Gastroesophageal sphincter (tissue), 4 donors: ENCODE measurements around the gene RHOXF2. TPM values are rescaled to one million over a fixed set of nuclear protein-coding genes. Genes with fewer than 3 reads are reported as not detected.
"Not testable (repeated sequence)": the region's sequence is repeated elsewhere in the genome, so short reads cannot be mapped to it uniquely, and the experiment has no call there.

Experiments
- ATAC-seq: fragments of 150-250 bp; one replicate; pipeline ENCODE4 v1.9.1; 2016; ENCODE audit warnings: mild to moderate bottlenecking, moderate library complexity
- H3K27ac ChIP-seq, 4 donors: fragments of 200-600 bp; sonication (generic) in 3 of 4; 1 replicate in 3 of 4; 2 replicates in 1 of 4; pipeline ENCODE4 v1.5.1; 2016 to 2019
- H3K27me3 ChIP-seq: fragments of 200-600 bp; sonication (generic); one replicate; pipeline ENCODE4 v1.5.1; 2019
- H3K36me3 ChIP-seq, 2 donors: fragments of 200-600 bp; sonication (generic); one replicate each; pipeline ENCODE4 v1.5.1; 2019; ENCODE audit warnings: control low read depth in 1 of 2
- H3K4me1 ChIP-seq, 3 donors: fragments of 200-600 bp; sonication (generic); 1 replicate in 2 of 3; 2 replicates in 1 of 3; pipeline ENCODE4 v1.5.1; 2016 to 2019; ENCODE audit warnings: control low read depth in 2 of 3
- H3K4me3 ChIP-seq, 2 donors: fragments of 200-600 bp; sonication (generic); one replicate each; pipeline ENCODE4 v1.5.1; 2019; ENCODE audit warnings: mild to moderate bottlenecking in 1 of 2, moderate library complexity in 1 of 2
- H3K9me3 ChIP-seq, 3 donors: fragments of 200-600 bp; sonication (generic); one replicate each; pipeline ENCODE4 v1.5.1; 2017 to 2019; ENCODE audit warnings: control low read depth in 2 of 3
- CTCF ChIP-seq, 4 experiments: fragments of 200-600 bp in 2 of 4; fragments of 450-650 bp in 2 of 4; sonication (generic) in 1 of 4; IDR thresholded peaks; one replicate each; pipeline ENCODE4 v1.5.1; 2017 to 2019; ENCODE audit warnings: antibody characterized with exemption in 4 of 4, mild to moderate bottlenecking in 2 of 4, moderate library complexity in 2 of 4
- EP300 ChIP-seq: sonication (generic); formaldehyde crosslinking; IDR thresholded peaks from one replicate; pipeline ENCODE4 v1.6.1; 2017; ENCODE audit warnings: antibody characterized with exemption, mild to moderate bottlenecking
- POLR2A ChIP-seq, 2 donors: fragments of 450-650 bp; IDR thresholded peaks; one replicate each; pipeline ENCODE4 v1.6.1; 2017; ENCODE audit warnings: antibody characterized with exemption in 2 of 2, mild to moderate bottlenecking in 2 of 2, moderate library complexity in 1 of 2
- POLR2AphosphoS5 ChIP-seq: sonication (generic); formaldehyde crosslinking; IDR thresholded peaks from one replicate; pipeline ENCODE4 v1.6.1; 2017; ENCODE audit warnings: antibody characterized with exemption
- WGBS, 2 donors: methylation state at CpG; one replicate each; pipeline ENCODE4 v1.1.5; 2018; ENCODE audit warnings: low coverage in 1 of 2; 5-methylcytosine and 5-hydroxymethylcytosine counted together
- total RNA-seq, 4 donors: library from RNA; depleted of rRNA; stranded (reverse); fragments of >200 nt; gene quantifications; one replicate each; pipeline ENCODE4 v1.1.0, GENCODE V29; 2016

RHOXF2 gene
- not detected for total RNA-seq

- not testable (repeated sequence) for H3K9me3 ChIP-seq, H3K27me3 ChIP-seq, H3K4me1 ChIP-seq, ATAC-seq, H3K27ac ChIP-seq, H3K4me3 ChIP-seq, H3K36me3 ChIP-seq
- WGBS, 2 donors: no CpG with 5 or more reads among the region's 15 CpGs
These were observed at the start of gene RHOXF2 for GRCh38 chrX:120158313-120158712. TSS of gene RHOXF2 (plus strand) at chrX:120158613. CDS start at chrX:120158751, 138 bp downstream.

- no peak for ATAC-seq
- H3K36me3 ChIP-seq: no peaks in the 10 kb centered on the region
- H3K9me3 ChIP-seq: no peaks in the 10 kb centered on the region
- no peak for TF ChIP-seq CTCF (IDR thresholded peaks at IDR 0.05)
- no peak for TF ChIP-seq EP300
- no peak for TF ChIP-seq POLR2A (IDR thresholded peaks at IDR 0.05)
- H3K4me1 ChIP-seq: no peaks in the 10 kb centered on the region
- H3K27me3 ChIP-seq: no peaks in the 10 kb centered on the region
- WGBS, 2 donors: 82 to 93% methylated on average over 1 of the region's 1 CpG
- H3K27ac ChIP-seq: no peak overlapping the region
- no peak overlapping the region for H3K4me3 ChIP-seq
These were observed 49.0 kb upstream of the RHOXF2 start for GRCh38 chrX:120109378-120109777.

- Histone ChIP-seq H3K36me3 (no peaks in the 10 kb centered on the region), H3K27me3 (no peaks in the 10 kb centered on the region), H3K27ac (no peak overlapping the region), H3K4me1 (no peaks in the 10 kb centered on the region), H3K4me3 (no peak overlapping the region), H3K9me3 (no peaks in the 10 kb centered on the region)
- TF ChIP-seq EP300 (no peak), POLR2AphosphoS5 (no peak), CTCF (IDR thresholded peaks at IDR 0.05) (no peak), POLR2A (IDR thresholded peaks at IDR 0.05) (no peak)
- no peak for ATAC-seq
These were observed 46.8 kb upstream of the RHOXF2 start for GRCh38 chrX:120111611-120112010.

- WGBS, 2 donors: 84 to 95% methylated on average over 4 to 6 of the region's 35 CpGs
- TF ChIP-seq POLR2AphosphoS5: no peak
- TF ChIP-seq CTCF (IDR thresholded peaks at IDR 0.05): no peak
- no peak for TF ChIP-seq POLR2A (IDR thresholded peaks at IDR 0.05)
- TF ChIP-seq EP300: no peak
- no peaks in the 10 kb centered on the region for H3K36me3 ChIP-seq
- no peaks in the 10 kb centered on the region for H3K9me3 ChIP-seq
- no peak within 1 kb of the TSS for H3K27ac ChIP-seq
- no peaks in the 10 kb centered on the region for H3K27me3 ChIP-seq
- no peaks in the 10 kb centered on the region for H3K4me1 ChIP-seq
- H3K4me3 ChIP-seq: no peak within 1 kb of the TSS
- ATAC-seq: no peak
These were observed 42.9 kb upstream of the RHOXF2 start, which contains the start of gene RHOXF1 for GRCh38 chrX:120115438-120115963. TSS of gene RHOXF1 (minus strand) at chrX:120115913. CDS start at chrX:120115862, 51 bp downstream.

GRCh38 chrX:120120223-120120622 is 38.2 kb upstream of the RHOXF2 start:
- Histone ChIP-seq H3K27ac (no peak overlapping the region), H3K9me3 (no peaks in the 10 kb centered on the region), H3K27me3 (no peaks in the 10 kb centered on the region), H3K4me3 (no peak overlapping the region), H3K4me1 (no peaks in the 10 kb centered on the region), H3K36me3 (no peaks in the 10 kb centered on the region)
- ATAC-seq: no peak
- 46% methylated on average over 3 of the region's 12 CpGs; no CpG with 5 or more reads in 1 of the 2 donors for WGBS, 2 donors
- no peak for TF ChIP-seq CTCF (IDR thresholded peaks at IDR 0.05)
- no peak for TF ChIP-seq POLR2AphosphoS5
- TF ChIP-seq POLR2A (IDR thresholded peaks at IDR 0.05): no peak
- TF ChIP-seq EP300: no peak
